Measurements from ENCODE around the gene ZNF652. TPM values are rescaled to one million over a fixed set of nuclear protein-coding genes. Genes with fewer than 3 reads are reported as not detected.
A peak's percentile ranks its signal among the peaks of the same experiment; 100 is the strongest.

The ZNF652 gene
- total and polyA plus RNA-seq, 2 experiments from 2014 or later: 36.2 to 54.5 TPM

- Mint-ChIP-seq H3K27me3 (ENCODE audit: insufficient read depth, low read depth, poor library complexity) (peaks cover 19% of the 10 kb centered on the region), H3K9me3 (no peaks in the 10 kb centered on the region), H3K4me3 (no peak overlapping the region), H3K27ac (peak overlapping the region; percentile 81; the same call in 1 of the 2 replicates), H3K36me3 (ENCODE audit: low read depth) (no peaks in the 10 kb centered on the region), H3K4me1 (peaks cover 43% of the 10 kb centered on the region)
- Histone ChIP-seq H3K27ac (ENCODE audit: low read depth) (no peak overlapping the region), H3K4me2 (no peak overlapping the region), H3K4me1 (ENCODE audit: insufficient read depth) (peaks cover 37% of the 10 kb centered on the region), H3K27me3 (ENCODE audit: insufficient read depth) (no peaks in the 10 kb centered on the region), H3F3A (replicated peaks; ENCODE audit: low read depth) (no peaks in the 10 kb centered on the region), H4K20me1 (replicated peaks; ENCODE audit: insufficient read depth) (no peaks in the 10 kb centered on the region), H3K36me3 (ENCODE audit: insufficient read depth) (no peaks in the 10 kb centered on the region), H3K9me2 (ENCODE audit: insufficient read depth) (no peaks in the 10 kb centered on the region), H2AFZ (no peak overlapping the region), H3K79me2 (replicated peaks; ENCODE audit: insufficient read depth) (no peaks in the 10 kb centered on the region), H3K4me3 (no peak overlapping the region)
- ATAC-seq (no peak), DNase-seq (ENCODE audit: low spot score) (no peak)
- TF ChIP-seq NANOG (IDR thresholded peaks at IDR 0.05; ENCODE audit: borderline replicate concordance): no peak
- TF ChIP-seq EZH2 (IDR thresholded peaks at IDR 0.05; ENCODE audit: low read depth, unreplicated experiment): no peak
- no peak for TF ChIP-seq ZNF331 (CRISPR knock-in tag; IDR thresholded peaks at IDR 0.05; ENCODE audit: low read depth)
- TF ChIP-seq ZNF114 (CRISPR knock-in tag; IDR thresholded peaks at IDR 0.05): no peak
- no peak for TF ChIP-seq CREB1 (CRISPR knock-in tag; IDR thresholded peaks at IDR 0.05; ENCODE audit: low read depth)
- TF ChIP-seq JUNB (IDR thresholded peaks at IDR 0.05; ENCODE audit: unreplicated experiment): no peak
- TF ChIP-seq POLR2AphosphoS5 (IDR thresholded peaks at IDR 0.05; ENCODE audit: low read depth): no peak
- no peak for TF ChIP-seq ETS1 (IDR thresholded peaks at IDR 0.05)
- TF ChIP-seq REST (IDR thresholded peaks at IDR 0.05; ENCODE audit: unreplicated experiment): no peak
- TF ChIP-seq STAT1 (IDR thresholded peaks at IDR 0.05; ENCODE audit: unreplicated experiment): no peak
- TF ChIP-seq ZNF462 (CRISPR knock-in tag; IDR thresholded peaks at IDR 0.05): no peak
- no peak for TF ChIP-seq EZH2phosphoT487 (IDR thresholded peaks at IDR 0.05; ENCODE audit: unreplicated experiment)
- no peak for TF ChIP-seq CTCF (conservative IDR thresholded peaks at IDR 0.05; ENCODE audit: low read depth in 2 of 2)
These were observed 11.1 kb upstream of the ZNF652 start for GRCh38 chr17:49373115-49373514.

Measured in GM23338 (cell line).